Tibial artery (tissue), 4 donors: Measurements from ENCODE around the gene NANOS2.
"Not testable (repeated sequence)": the region's sequence is repeated elsewhere in the genome, so short reads cannot be mapped to it uniquely, and the experiment has no call there.

Experiments used
- DNase-seq, 2 donors: peaks; one replicate each; pipeline ENCODE4 v3.0.0-alpha.2; 2019
- H3K27ac ChIP-seq, 2 donors: fragments of 200-600 bp; sonication (generic) in 1 of 2; 1 replicate in 1 of 2; 2 replicates in 1 of 2; pipeline ENCODE4 v1.5.1; 2018 to 2019; ENCODE audit warnings: mild to moderate bottlenecking in 1 of 2
- H3K27me3 ChIP-seq, 2 donors: fragments of 200-600 bp; sonication (generic) in 1 of 2; one replicate each; pipeline versions ENCODE4 v1.5.1 to v1.6.0; 2016 to 2019
- H3K36me3 ChIP-seq, 3 donors: fragments of 200-600 bp; sonication (generic) in 2 of 3; one replicate each; pipeline ENCODE4 v1.5.1; 2016 to 2019; ENCODE audit warnings: mild to moderate bottlenecking in 2 of 3
- H3K4me1 ChIP-seq, 4 donors: fragments of 200-600 bp; sonication (generic) in 2 of 4; 1 replicate in 3 of 4; 2 replicates in 1 of 4; pipeline ENCODE4 v1.5.1; 2016 to 2019
- H3K4me3 ChIP-seq, 2 donors: fragments of 200-600 bp; sonication (generic) in 1 of 2; 1 replicate in 1 of 2; 2 replicates in 1 of 2; pipeline ENCODE4 v1.5.1; 2018 to 2019; ENCODE audit warnings: mild to moderate bottlenecking in 2 of 2
- H3K9me3 ChIP-seq, 3 donors: fragments of 200-600 bp; sonication (generic) in 1 of 3; one replicate each; pipeline ENCODE4 v1.5.1; 2016 to 2019
- intact Hi-C: fragments of 100-400 bp; cut with DNase I; formaldehyde crosslinking; loops from one replicate; pipeline ENCODE4 v1.15.0; 2023; ENCODE audit warnings: low total_unique reads
- TF ChIP-seq, protein P1 (sequence below), 2 experiments: fragments of 200-600 bp in 1 of 2; fragments of 450-650 bp in 1 of 2; IDR thresholded peaks; one replicate each; pipeline ENCODE4 v1.5.1; 2017 to 2019; ENCODE audit warnings: antibody characterized with exemption in 2 of 2, mild to moderate bottlenecking in 1 of 2, moderate library complexity in 1 of 2

Gene NANOS2

DNA sequence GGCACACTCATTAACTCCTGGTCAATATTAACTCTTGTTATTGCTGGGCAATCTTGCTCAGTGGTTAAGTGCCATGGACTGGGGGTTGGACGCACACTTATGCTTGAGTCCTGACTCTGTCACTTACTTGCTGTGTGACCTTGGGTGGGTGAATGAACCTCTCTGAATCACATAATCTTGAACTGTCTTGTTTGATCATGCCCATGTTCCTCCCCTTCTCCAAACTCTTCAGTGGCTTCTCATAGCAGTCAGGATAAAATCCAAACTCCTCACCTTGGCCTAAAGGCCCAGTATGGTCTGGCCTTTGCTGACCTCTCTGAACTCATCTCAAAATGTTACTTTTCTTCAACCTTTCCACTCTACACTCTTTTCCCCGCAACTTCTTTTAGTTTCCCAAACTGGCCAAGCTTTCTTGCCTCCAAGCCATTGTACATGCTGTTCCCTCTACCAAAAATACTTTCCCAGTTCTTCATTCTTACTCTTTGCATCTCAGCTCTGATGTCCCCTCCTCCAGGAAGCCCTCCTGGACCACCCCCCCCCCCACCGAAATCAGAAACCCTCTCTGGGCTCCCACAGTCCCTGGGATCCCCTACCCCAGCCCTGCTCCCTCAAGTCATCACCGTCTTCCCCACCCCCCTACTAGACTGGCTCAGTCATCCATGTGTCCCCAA, 14.5 kb downstream of the NANOS2 start:
- H3K9me3 ChIP-seq: no peaks in the 10 kb centered on the region
- H3K27me3 ChIP-seq: no peaks in the 10 kb centered on the region
- no peak overlapping the region for H3K27ac ChIP-seq
- intact Hi-C loops: no loop called here
- peaks cover 12 to 42% (median 28%) of the 10 kb centered on the region in 3 donors for H3K36me3 ChIP-seq
- H3K4me3 ChIP-seq: no peak overlapping the region
- TF ChIP-seq, protein P1, sequence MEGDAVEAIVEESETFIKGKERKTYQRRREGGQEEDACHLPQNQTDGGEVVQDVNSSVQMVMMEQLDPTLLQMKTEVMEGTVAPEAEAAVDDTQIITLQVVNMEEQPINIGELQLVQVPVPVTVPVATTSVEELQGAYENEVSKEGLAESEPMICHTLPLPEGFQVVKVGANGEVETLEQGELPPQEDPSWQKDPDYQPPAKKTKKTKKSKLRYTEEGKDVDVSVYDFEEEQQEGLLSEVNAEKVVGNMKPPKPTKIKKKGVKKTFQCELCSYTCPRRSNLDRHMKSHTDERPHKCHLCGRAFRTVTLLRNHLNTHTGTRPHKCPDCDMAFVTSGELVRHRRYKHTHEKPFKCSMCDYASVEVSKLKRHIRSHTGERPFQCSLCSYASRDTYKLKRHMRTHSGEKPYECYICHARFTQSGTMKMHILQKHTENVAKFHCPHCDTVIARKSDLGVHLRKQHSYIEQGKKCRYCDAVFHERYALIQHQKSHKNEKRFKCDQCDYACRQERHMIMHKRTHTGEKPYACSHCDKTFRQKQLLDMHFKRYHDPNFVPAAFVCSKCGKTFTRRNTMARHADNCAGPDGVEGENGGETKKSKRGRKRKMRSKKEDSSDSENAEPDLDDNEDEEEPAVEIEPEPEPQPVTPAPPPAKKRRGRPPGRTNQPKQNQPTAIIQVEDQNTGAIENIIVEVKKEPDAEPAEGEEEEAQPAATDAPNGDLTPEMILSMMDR (IDR thresholded peaks at IDR 0.05): no peak
- DNase-seq: no peak
- H3K4me1 ChIP-seq: peaks cover 0 to 25% (median 14%) of the 10 kb centered on the region in 4 donors

- Histone ChIP-seq H3K27me3 (no peaks in the 10 kb centered on the region), H3K36me3 (peaks cover 14 to 50% (median 34%) of the 10 kb centered on the region in 3 donors), H3K9me3 (no peaks in the 10 kb centered on the region), H3K4me1 (peaks cover 0 to 25% (median 14%) of the 10 kb centered on the region in 4 donors), H3K27ac (no peak overlapping the region), H3K4me3 (no peak overlapping the region)
- no peak for DNase-seq
- TF ChIP-seq, protein P1 (IDR thresholded peaks at IDR 0.05): no peak
- intact Hi-C loops: no loop called here
These were observed 15.3 kb downstream of the NANOS2 start for GRCh38 chr19:45899253-45899652.

- TF ChIP-seq, protein P1 (IDR thresholded peaks at IDR 0.05): no peak
- Histone ChIP-seq H3K4me1 (peaks cover 0 to 19% (median 11%) of the 10 kb centered on the region in 4 donors), H3K27me3 (no peaks in the 10 kb centered on the region), H3K27ac (no peak overlapping the region), H3K9me3 (no peaks in the 10 kb centered on the region), H3K36me3 (peaks cover 14 to 60% (median 34%) of the 10 kb centered on the region in 3 donors), H3K4me3 (no peak overlapping the region)
- DNase-seq: no peak
- intact Hi-C loops: no loop called here
These were observed 17.2 kb downstream of the NANOS2 start for GRCh38 chr19:45897261-45897812.

DNA sequence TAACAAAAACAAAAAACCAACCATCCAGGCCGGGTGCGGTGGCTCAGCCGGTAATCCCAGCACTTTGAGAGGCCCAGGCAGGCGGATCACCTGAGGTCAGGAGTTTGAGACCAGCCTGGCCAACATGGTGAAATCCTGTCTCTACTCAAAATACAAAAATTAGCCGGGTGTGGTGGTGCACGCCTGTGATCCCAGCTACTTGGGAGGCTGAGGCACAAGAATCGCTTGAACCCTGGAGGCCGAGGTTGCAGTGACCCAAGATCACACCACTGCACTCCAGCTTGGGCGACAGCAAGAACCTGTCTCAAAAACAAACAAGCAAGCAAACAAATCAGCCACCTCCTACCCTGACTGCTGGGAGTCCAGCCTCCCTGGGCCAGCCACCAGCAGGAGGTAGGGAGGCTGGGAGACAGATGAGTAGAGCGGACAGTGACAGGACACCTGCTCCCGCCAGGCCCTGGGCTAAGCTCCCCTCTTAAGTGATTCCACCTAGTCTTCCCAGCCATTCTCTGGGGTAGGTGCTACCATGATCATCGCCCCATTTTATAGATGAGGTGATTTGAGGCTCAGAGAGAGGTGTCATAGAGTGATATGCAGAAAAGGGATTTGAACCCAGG, 18.5 kb downstream of the NANOS2 start:
- H3K27ac ChIP-seq, H3K27me3 ChIP-seq, intact Hi-C loops, H3K4me3 ChIP-seq, DNase-seq, H3K9me3 ChIP-seq: not testable (repeated sequence)
- peaks cover 14 to 70% (median 36%) of the 10 kb centered on the region in 3 donors for H3K36me3 ChIP-seq
- H3K4me1 ChIP-seq: peaks cover 0 to 12% (median 5%) of the 10 kb centered on the region in 4 donors

- Histone ChIP-seq H3K4me3 (no peak overlapping the region), H3K4me1 (peaks cover 0 to 7% (median 0%) of the 10 kb centered on the region in 4 donors), H3K27ac (no peak overlapping the region), H3K27me3 (no peaks in the 10 kb centered on the region), H3K36me3 (peaks cover 14 to 75% (median 41%) of the 10 kb centered on the region in 3 donors), H3K9me3 (no peaks in the 10 kb centered on the region)
- TF ChIP-seq, protein P1 (IDR thresholded peaks at IDR 0.05): no peak
- peak in 1 of 2 donors; percentile 49 for DNase-seq
- intact Hi-C loops: no loop called here
These were observed 19.0 kb downstream of the NANOS2 start for GRCh38 chr19:45895519-45895972.

DNA sequence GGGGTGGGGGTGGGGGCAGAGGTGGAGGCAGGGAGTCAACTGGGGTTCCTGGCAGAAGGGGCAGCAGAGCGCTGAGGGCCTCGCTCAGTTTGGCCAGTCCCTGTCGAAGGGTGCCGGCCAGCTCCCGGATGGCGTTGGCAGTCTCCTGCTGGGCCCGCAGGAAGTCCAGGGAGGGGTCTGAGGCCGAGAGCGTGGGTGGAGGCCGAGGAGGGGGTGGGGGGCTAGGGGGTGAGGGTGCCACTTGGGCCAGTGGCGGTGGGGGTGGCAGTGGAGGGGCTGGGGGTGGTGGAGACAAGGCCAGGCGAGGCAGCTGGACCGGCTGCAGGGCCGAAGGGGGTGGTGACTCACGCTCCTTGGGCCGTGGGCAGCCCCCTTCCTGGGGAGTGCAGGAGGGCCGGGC, 23.7 kb downstream of the NANOS2 start:
- intact Hi-C loops: no loop called here
- Histone ChIP-seq H3K27ac (no peak overlapping the region), H3K27me3 (no peaks in the 10 kb centered on the region), H3K4me3 (no peak overlapping the region), H3K4me1 (peaks cover 0 to 9% (median 3%) of the 10 kb centered on the region in 4 donors), H3K9me3 (no peaks in the 10 kb centered on the region), H3K36me3 (peaks cover 8 to 49% (median 23%) of the 10 kb centered on the region in 3 donors)
- no peak for DNase-seq
- TF ChIP-seq, protein P1 (IDR thresholded peaks at IDR 0.05): no peak
